ENCODE results near the gene CSAG3.
"Not testable (repeated sequence)": the region's sequence is repeated elsewhere in the genome, so short reads cannot be mapped to it uniquely, and the experiment has no call there.

CSAG3 gene

DNA sequence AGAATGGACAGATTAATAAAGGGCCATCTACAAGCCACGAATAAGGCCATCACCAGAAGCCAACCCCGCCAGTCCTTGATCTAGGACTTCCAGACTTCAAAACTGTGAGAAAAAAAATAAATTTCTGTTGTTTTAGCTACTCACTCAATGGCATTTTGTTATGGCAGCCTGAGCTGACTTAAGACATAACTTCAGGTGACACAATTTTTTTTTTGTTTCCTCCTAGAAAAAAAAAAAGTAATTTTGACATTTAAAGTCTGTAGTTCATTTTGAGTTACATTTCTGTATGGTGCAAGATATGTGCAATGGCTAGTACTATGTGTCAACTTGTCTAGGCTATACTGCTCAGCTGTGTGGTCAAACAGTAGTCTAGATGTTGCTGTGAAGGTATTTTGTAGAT, at the start of gene CSAG3:
Gene CSAG3, plus strand, starts transcription at position 301 of the 400 bp plus-strand sequence.
- DNase-seq = not testable (repeated sequence)

DNA sequence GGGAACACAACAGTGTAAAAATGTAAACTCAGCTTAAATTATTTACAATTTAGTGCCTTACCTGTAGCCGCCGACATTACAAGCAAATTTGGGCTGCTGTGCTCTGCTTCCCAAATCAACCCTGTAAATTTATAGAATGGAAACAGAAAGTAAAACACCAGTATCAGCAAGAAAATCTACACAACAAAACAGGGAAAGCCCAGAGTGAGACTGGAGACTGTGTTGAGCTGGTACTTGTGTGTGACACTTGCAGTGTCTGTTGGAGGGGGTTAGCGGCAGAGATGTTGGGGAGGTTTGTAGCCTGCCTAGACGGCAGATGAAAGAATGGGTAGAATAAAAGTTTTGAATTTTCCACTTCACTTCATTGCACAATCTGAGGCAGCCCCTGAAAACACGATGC, 45.8 kb upstream of the CSAG3 start:
- not testable (repeated sequence) for DNase-seq

DNA sequence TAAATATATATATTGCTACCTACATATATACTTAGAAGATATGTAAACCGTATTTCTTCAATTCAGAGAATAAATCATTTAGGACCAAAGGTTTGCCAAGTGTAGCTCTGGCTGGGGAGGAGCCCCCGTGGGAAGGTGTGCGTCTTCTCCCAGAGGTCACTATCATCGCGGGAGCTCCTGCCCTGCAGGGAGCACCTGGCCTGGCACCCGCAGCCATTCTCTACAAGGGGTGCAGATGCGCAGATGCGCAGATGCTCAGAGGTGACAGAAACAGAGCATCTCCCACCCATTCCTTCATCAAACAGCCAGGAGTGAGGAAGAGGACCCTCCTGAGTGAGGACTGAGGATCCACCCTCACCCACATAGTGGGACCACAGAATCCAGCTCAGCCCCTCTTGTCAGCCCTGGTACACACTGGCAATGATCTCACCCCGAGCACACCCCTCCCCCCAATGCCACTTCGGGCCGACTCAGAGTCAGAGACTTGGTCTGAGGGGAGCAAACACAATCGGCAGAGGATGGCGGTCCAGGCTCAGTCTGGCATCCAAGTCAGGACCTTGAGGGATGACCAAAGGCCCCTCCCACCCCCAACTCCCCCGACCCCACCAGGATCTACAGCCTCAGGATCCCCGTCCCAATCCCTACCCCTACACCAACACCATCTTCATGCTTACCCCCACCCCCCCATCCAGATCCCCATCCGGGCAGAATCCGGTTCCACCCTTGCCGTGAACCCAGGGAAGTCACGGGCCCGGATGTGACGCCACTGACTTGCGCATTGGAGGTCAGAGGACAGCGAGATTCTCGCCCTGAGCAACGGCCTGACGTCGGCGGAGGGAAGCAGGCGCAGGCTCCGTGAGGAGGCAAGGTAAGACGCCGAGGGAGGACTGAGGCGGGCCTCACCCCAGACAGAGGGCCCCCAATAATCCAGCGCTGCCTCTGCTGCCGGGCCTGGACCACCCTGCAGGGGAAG, 44.9 kb upstream of the CSAG3 start, which contains the start of gene MAGEA2B:
Gene MAGEA2B, plus strand, starts transcription at position 814 of the 973 bp plus-strand sequence. CDS start 2,479 bp downstream, outside the sequence.
- not testable (repeated sequence) for DNase-seq

DNA sequence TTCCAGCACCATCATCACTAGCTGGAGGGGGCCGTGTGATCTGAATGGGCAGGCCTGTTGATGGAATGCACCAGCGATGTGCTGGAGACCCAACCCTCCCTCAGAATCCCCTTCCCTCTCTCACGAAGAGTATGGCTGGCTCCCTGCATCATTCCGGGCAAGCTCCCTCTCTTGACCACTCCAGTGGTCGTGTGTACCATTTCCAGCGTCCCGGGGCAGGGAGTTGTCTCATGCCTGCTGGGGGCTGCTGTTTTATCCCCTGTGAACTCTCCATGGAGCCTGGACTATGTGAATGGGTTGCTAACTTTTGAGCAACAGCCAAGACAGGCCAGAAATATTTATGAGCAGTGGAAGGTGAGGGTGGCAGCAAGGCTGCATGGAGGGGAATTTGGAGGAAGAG, 33.6 kb upstream of the CSAG3 start:
- no peak for DNase-seq

DNA sequence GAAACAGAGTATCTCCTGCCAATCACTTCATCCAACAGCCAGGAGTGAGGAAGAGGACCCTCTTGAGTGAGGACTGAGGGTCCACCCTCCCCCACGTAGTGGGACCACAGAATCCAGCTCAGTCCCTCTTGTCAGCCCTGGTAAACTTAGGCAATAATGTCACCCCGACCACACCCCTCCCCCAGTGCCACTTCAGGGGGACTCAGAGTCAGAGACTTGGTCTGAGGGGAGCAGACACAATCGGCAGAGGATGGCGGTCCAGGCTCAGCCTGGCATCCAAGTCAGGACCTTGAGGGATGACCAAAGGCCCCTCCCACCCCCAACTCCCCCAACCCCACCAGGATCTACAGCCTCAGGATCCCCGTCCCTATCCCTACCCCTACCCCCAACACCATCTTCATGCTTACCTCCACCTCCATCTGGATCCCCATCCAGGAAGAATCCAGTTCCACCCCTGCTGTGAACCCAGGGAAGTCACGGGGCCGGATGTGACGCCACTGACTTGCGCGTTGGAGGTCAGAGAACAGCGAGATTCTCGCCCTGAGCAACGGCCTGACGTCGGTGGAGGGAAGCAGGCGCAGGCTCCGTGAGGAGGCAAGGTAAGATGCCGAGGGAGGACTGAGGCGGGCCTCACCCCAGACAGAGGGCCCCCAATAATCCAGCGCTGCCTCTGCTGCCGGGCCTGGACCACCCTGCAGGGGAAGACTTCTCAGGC, 25.6 kb upstream of the CSAG3 start, which contains the start of the genes CSAG1 and MAGEA12:
Gene CSAG1, minus strand, starts transcription at position 461 of the 715 bp plus-strand sequence. CDS start 1,261 bp downstream, outside the sequence.
Gene MAGEA12, plus strand, starts transcription at position 497 of the 715 bp plus-strand sequence. CDS start 2,405 bp downstream, outside the sequence.
- DNase-seq = no peak

DNA sequence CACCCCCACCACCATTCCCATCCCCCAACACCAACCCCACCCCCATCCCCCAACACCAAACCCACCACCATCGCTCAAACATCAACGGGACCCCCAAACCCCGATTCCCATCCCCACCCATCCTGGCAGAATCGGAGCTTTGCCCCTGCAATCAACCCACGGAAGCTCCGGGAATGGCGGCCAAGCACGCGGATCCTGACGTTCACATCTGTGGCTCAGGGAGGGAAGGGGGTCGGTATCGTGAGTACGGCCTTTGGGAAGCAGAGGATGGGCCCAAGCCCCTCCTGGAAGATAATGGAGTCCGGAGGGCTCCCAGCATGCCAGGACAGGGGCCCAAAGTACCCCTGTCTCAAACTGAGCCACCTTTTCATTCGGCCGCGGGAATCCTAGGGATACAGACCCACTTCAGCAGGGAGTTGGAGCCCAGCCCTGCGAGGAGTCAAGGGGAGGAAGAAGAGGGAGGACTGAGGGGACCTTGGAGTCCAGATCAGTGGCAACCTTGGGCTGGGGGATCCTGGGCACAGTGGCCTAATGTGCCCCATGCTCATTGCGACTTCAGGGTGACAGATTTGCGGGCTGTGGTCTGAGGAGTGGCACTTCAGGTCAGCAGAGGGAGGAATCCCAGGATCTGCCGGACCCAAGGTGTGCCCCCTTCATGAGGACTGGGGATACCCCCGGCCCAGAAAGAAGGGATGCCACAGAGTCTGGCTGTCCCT, 24.7 kb upstream of the CSAG3 start:
- not testable (repeated sequence) for DNase-seq

DNA sequence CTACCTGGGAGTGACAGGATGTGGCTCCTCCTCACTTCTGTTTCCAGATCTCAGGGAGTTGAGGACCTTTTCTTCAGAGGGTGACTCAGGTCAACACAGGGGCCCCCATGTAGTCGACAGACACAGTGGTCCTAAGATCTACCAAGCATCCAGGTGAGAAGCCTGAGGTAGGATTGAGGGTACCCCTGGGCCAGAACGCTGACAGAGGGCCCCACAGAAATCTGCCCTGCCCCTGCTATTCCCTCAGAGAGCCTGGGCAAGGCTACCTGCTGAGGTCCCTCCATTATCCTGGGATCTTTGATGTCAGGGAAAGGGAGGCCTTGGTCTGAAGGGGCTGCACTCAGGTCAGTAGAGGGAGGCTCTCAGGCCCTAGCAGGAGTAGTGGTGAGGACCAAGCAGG, 23.9 kb upstream of the CSAG3 start:
- no peak for DNase-seq

DNA sequence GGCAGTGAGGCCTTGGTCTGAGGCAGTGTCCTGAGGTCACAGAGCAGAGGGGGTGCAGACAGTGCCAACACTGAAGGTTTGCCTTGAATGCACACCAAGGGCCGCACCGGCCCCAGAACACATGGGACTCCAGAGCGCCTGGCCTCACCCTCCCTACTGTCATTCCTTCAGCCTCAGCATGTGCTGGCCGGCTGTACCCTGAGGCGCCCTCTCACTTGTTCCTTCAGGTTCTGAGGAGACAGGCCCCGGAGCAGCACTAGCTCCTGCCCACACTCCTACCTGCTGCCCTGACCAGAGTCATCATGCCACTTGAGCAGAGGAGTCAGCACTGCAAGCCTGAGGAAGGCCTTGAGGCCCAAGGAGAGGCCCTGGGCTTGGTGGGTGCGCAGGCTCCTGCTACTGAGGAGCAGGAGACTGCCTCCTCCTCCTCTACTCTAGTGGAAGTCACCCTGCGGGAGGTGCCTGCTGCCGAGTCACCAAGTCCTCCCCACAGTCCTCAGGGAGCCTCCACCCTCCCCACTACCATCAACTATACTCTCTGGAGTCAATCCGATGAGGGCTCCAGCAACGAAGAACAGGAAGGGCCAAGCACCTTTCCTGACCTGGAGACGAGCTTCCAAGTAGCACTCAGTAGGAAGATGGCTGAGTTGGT, 23.0 kb upstream of the CSAG3 start:
- DNase-seq = no peak

DNA sequence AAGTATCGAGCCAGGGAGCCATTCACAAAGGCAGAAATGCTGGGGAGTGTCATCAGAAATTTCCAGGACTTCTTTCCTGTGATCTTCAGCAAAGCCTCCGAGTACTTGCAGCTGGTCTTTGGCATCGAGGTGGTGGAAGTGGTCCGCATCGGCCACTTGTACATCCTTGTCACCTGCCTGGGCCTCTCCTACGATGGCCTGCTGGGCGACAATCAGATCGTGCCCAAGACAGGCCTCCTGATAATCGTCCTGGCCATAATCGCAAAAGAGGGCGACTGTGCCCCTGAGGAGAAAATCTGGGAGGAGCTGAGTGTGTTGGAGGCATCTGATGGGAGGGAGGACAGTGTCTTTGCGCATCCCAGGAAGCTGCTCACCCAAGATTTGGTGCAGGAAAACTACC, 22.5 kb upstream of the CSAG3 start:
- not testable (repeated sequence) for DNase-seq

DNA sequence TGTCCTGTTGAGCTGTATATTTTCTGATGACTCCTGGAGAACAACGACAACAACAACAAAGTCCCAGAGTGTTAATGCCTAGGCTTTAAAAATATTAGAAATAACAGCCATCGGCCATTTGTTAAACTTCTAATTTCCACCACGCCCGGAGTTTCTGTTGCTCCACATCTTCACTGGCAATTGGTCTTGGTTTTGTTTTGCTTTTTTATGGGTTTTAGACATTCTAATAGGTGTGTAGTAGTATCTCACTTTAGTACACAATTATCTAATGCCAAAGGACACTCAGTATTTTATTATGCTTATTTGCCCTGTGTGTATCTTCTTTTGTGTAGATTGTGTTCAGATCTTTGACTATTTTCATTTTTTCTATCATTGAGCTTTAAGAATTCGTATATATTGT, 20.5 kb upstream of the CSAG3 start:
- DNase-seq = no peak

DNA sequence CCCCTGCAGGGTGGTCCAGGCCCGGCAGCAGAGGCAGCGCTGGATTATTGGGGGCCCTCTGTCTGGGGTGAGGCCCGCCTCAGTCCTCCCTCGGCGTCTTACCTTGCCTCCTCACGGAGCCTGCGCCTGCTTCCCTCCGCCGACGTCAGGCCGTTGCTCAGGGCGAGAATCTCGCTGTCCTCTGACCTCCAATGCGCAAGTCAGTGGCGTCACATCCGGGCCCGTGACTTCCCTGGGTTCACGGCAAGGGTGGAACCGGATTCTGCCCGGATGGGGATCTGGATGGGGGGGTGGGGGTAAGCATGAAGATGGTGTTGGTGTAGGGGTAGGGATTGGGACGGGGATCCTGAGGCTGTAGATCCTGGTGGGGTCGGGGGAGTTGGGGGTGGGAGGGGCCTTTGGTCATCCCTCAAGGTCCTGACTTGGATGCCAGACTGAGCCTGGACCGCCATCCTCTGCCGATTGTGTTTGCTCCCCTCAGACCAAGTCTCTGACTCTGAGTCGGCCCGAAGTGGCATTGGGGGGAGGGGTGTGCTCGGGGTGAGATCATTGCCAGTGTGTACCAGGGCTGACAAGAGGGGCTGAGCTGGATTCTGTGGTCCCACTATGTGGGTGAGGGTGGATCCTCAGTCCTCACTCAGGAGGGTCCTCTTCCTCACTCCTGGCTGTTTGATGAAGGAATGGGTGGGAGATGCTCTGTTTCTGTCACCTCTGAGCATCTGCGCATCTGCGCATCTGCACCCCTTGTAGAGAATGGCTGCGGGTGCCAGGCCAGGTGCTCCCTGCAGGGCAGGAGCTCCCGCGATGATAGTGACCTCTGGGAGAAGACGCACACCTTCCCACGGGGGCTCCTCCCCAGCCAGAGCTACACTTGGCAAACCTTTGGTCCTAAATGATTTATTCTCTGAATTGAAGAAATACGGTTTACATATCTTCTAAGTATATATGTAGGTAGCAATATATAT, 5.0 kb upstream of the CSAG3 start, which contains the start of gene MAGEA2:
Gene MAGEA2, minus strand, starts transcription at position 157 of the 965 bp plus-strand sequence. CDS start 2,479 bp downstream, outside the sequence.
- not testable (repeated sequence) for DNase-seq

DNA sequence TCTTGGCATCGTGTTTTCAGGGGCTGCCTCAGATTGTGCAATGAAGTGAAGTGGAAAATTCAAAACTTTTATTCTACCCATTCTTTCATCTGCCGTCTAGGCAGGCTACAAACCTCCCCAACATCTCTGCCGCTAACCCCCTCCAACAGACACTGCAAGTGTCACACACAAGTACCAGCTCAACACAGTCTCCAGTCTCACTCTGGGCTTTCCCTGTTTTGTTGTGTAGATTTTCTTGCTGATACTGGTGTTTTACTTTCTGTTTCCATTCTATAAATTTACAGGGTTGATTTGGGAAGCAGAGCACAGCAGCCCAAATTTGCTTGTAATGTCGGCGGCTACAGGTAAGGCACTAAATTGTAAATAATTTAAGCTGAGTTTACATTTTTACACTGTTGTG, 4.1 kb upstream of the CSAG3 start:
- DNase-seq = not testable (repeated sequence)

DNA sequence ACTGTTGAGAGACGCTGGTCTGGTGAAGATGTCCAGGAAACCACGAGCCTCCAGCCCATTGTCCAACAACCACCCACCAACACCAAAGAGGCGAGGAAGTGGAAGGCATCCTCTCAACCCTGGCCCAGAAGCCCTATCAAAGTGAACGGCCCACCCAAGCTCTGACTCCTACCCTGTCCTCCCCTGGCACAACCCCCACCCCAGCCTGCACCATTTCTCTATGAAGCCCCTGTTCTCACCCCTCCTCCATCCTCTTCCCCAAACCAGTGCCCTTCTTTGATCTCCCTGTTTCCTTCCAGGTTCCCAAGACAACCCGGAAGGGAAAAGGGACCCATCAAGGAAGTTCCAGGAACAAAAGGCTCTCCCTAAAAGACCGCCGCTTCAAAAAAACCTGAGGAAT, 526 bp downstream of the CSAG3 start:
- not testable (repeated sequence) for DNase-seq

DNA sequence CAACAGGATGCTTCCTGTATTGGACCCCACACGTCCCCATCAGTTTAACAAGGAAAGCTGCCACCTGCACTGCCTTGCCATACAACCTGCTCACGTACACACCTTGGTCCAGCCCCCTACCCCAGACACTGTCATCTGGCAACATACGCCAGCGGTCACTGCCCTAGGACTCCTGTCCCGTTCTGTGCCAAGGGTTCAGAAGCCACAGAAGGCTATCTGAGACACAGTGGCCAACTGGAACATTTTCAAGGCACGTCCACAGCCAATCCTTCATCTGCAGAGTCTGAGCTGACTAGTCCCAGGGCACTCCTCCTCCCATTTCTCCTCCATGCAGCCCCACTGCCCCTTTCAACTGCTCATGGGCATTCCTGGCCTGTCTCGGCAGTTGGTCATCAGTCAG, 2.6 kb downstream of the CSAG3 start:
- not testable (repeated sequence) for DNase-seq

DNA sequence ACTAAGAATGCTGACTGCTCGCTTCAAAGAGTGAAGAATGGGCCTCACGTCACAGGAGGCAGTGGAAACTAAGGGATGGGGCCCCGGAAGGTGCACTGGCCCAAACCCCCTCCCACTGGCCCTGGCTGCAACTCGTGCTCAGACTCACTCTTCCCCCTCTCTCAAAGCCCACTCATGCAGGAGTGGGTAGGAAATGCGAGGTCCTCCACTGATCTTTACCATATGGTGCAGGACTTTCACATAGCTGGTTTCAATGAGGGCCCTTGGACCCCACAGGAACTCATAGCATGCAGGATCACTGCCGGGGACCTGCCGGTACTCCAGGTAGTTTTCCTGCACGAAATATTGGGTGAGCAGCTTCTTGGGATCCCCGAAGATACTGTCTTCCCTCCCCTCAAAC, 7.5 kb downstream of the CSAG3 start:
- DNase-seq = not testable (repeated sequence)

DNA sequence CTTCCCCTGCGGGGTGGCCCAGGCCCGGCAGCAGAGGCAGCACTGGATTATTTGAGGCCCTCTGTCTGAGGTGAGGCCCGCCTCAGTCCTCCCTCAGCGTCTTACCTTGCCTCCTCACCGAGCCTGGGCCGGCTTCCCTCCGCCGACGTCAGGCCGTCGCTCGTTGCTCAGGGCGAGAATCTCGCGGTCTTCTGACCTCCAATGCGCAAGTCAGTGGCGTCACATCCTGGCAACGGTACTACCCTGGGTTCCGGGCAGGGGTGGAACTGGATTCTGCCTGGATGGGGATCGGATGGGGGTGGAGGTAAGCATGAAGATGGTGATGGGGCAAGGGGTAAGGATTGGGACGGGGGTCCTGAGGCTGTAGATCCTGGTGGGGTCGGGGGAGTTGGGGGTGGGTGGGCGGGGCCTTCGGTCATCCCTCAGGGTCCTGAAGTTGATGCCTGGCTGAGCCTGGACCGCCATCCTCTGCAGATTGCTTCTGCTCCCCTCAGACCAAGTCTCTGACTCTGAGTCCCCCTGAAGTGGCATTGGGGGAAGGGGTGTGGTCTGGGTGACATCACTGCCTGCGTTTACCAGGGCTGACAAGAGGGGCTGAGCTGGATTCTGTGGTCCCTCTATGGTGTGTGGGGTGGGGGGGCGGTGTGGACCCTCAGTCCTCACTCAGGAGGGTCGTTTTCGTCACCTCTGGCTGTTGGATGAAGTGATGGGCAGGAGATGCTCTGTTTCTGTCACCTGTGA, 10.7 kb downstream of the CSAG3 start, which contains the start of gene MAGEA6:
Gene MAGEA6, minus strand, starts transcription at position 141 of the 741 bp plus-strand sequence. CDS start 2,039 bp downstream, outside the sequence.
- not testable (repeated sequence) for DNase-seq

DNA sequence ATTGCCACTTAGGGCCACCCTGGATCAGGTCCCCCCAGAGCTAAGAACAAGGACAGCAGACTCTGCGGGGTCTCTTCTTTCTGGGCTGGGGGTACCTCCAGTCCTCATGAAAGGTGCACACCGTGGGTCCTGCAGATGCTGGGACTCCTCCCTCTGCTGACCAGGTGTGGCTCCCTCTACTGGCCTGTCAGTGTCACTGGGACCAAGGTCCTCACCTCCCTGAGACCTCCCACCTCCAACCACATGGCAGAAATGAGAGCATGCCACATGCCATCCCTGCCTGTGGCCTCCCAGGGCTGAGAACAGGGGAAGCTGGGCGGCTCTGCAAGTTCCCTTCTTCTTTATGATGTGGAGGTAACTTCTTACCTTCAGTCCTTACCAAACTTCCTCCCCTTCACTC, 28.0 kb downstream of the CSAG3 start:
- DNase-seq = not testable (repeated sequence)

DNA sequence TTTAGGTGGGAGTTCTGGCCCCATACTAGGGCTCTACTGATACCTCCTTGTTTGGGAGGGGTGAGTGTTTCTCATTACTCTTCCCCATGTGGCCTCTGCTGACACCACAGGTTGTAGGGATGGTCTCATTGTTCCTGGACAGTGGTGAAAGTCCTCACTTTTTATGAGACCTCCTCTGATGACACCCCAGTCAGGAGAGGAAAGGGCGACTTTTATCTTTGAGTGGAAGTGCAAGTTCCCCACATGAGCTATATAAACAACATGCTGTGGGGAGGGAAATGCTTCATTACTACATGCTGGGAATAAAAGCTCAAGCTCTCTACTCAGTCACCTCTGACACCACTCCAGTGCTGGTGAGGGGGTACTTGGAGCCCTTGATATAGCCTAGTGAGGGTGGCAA, 39.9 kb downstream of the CSAG3 start:
- no peak for DNase-seq

DNA sequence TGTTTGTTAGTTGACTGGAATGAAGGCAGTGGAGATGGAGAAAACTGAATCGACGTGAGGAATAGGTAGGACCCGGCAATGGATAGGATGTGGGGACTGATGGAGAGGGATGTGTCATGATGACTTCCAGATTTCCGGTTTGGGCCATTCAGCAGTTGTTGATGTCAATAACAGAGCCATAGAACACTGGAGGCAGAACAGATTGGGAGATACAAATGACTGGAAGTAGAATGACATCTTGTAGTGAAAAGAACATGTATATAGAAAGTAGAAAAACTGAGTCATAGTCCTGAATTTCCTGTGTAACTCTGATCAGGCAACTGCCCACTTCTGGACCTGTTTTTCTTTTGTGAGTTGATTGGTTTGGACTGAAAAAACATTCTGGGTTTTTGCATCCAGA, 47.0 kb downstream of the CSAG3 start:
- no peak for DNase-seq
